NK-92 treated with Interleukin-12 subunit alpha and Interleukin-12 subunit beta, amount 100 ng/mL, for 24 hours (cell line): Measurements from ENCODE around the gene SLC8A2.
"Not testable (repeated sequence)": the region's sequence is repeated elsewhere in the genome, so short reads cannot be mapped to it uniquely, and the experiment has no call there.

Experiments used
- DNase-seq: peaks from one replicate; lab custom pipeline; 2025; lab: John Stamatoyannopoulos, UW

SLC8A2 gene

DNA sequence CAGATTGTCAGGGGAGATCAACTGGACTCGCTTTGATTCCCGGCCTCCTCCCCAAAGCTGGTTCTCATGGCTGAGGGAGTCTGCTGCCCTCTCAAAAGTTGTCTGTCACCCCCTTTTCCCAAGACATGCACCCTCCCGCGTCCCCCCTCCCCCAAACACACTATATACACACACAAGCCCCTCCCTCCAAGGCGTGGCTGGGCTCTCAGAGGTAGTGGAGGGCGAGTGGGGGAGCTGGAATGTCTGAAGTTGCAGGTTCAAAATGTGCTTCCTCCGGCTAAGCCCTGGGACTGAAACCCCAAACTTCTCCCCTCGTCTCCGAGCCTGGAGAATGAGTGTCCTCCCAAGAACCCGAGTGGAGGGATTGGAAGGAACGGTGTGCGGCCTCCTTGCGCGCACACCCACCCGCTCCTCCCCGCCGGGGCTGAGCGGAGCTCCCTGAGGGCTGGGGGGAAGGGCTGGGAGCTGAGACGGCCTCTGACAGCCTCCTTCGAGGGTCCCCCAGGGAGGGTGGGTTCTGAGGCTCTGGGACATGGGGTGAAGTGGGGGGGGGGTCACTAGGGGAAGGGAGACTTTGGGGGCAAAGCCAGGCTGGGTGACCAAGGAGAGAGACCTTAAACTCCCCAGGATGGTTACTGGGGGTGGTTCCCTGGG lies 42.4 kb downstream of the SLC8A2 start:
- no peak for DNase-seq

DNA sequence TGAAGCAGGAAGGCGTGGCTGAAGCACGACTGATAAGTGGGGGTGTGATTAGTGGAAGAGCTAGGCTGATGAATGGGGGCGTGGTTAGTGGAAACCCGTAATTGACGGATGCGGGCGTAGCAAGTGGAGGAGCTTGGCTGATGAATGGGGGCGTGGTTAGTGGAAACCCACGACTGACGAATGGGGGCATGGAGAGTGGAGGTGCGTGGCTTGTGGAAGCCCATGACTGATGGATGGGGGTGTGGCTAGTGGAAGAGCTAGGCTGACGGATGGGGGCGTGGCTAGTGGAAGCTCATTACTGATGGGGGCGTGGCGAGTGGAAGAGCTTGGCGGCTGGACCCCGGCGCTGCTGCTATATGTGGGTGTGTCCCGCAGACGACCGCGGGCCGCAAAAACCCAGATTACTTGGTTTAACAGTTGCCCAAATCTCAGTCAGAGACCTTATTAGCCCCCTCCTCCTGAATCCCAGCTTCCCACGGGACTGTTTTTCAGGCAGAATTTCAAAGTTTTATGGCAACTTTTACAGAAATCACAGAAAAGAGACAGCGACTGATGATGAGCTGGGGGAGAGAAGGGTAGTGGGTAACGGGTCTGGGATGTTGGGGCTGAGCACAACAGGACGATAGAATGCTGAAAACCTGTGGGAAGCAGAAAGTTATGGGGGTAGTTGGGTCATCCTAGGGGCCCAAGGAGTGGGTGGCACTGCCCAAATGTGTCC lies 43.4 kb downstream of the SLC8A2 start:
- DNase-seq: peak; percentile 64

DNA sequence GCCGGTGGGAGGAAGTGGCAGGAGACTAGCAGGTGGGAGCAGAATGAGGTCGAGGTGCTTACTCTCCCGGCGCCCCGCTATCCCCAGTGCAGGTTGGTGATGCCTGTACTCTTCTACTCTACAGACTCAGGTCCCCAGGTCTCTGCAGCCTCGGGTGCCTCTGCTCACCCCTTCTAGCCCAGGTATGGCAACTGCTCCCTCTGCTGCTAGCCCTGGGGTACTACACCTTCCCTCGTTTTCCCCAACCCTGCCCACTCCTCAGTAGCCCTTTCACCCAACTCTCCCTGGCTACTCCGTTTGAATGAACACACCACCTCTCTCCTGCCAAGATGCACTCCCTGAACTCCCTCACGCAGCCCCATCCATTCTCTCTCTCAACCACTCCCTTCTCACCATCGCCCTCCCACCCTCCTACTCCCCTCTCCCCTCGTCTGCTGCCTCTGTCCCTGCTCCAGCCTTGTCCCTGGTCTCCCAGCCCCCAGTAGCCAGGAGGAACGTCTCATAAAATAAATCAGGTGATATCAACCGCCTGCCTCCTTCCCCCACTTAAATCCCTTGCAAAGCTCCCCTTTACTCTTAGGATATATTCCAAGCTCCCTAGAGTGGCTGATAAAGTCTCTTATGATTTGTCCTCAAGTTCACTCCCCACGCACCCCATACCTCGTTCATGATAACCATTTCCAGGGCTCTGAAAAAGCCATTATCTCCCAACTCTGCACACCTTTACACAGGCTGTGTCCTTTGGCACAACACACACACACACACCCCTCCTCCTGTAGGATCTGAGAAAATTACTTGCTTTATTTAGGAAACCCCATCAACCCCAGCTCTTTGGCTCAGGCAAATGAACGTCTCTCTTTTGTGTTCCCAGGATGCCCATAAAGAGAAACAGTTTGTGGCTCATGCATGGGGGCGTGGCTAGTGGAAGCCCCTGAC lies 44.2 kb downstream of the SLC8A2 start:
- DNase-seq: no peak

DNA sequence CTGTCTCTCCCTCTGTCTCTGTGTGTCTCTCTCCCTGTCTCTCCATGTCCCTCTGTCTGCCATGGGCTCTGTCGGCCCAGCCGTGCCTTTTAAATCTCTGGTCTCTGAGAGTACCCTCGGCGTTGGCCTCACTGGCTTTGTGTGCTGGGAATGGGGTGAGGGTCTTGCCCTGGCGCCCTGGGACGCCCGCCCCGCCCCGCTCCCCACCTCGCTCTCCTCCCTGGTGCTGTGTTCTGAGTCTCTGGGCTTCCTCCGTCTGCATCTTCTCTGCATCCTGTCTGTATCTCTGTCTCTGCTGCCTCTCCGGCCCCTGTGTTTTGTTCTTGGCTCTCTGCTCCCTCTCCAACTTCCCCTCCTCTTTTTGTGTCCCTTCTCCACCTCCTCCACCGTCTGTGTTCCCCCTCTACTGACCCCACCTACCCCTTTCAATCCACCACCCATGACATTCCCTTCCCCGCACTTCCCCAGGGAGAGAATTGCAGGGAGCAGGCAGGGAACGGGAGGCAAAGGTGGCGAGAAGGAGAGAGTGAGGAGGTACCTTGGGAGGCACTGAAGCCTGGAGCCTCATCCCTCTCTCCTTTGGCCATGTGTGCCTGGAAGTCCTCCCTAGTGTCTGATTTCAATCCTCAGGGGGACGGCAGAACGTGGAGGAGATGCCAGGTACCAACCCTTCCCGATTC lies 48.4 kb downstream of the SLC8A2 start:
- no peak for DNase-seq

DNA sequence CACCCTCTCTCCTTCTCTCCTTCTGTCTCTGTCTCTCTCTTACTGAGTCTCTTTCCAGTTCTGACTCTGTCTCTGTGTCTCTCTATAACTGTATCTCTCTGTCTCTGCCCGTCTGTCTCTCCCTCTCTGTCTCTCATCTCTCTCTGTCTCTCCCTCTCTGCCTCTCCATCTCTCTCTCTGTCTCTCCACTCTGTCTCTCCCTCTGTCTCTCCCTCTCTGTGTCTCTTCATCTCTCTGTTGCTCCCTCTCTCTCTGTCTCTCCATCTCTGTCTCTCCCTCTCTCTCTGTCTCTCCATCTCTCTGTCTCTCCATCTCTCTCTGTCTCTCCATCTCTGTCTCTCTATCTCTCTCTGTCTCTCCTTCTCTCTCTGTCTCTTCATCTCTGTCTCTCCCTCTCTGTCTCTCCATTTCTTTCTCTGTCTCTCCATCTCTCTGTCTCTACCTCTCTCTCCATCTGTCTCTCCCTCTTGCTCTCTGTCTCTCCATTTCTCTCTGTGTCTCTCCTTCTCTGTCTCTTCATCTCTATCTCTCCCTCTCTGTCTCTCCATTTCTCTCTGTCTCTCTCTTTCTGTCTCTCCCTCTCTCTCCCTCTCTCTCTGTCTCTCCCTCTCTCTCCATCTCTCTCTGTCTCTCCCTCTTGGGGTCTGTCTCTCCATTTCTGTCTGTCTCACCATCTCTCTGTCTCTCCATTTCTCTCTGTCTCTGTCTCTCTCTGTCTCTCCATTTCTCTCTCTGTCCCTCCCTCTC lies 49.1 kb downstream of the SLC8A2 start:
- no peak for DNase-seq

DNA sequence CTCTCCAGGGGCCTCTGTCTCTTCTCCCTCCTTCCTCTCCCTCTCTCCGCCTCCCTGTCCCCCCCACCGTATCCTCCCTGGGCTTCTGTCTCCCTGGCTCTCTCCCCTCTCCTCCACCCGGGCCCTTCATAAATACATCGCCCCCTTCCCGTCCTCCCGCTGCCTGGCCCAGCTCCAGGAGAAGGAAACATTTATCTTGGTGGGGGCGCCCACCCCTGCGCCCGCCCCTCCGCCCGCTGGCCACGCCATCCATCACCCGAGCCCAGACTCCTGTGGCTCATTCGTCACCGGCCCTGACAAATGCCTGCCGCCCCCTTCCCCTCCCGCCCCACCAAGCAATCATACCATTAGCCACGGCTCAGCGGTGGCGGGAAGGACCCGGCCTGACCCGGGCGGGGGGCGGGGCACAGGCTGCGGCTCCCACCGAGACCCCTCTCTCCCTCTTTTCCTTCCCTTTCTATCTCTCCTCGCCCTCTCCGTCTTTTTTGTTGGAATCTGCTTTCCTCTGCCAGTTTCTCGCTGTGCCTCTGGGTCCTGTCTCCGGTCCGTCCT lies 49.8 kb downstream of the SLC8A2 start:
- no peak for DNase-seq

DNA sequence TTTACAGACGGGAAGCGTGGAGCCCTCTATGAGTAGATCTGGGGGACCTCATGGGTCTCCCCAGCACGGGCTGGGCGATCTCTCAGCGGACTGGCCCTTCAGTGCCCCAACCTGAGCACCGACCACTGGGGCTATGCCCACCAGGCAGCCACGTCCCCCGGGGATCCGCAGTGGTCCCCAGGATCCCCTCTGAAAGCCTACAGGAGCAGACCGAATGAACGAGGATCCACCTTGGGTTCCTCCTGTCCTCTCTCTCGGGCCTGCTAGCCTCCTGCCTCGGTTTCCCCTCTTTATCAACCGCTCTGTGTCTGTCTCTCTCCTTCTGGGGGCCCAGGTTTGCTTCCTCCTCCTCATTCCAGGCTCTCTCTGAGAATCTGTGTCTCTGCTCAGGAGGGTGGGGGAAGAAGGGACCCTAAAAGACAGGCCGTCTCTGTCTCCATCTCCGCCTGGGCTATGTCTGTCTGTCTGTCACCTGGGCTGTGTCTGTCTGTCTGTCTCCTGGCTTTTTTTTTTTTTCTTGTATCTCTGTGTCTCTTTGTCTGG lies 50.4 kb downstream of the SLC8A2 start:
- DNase-seq: no peak

DNA sequence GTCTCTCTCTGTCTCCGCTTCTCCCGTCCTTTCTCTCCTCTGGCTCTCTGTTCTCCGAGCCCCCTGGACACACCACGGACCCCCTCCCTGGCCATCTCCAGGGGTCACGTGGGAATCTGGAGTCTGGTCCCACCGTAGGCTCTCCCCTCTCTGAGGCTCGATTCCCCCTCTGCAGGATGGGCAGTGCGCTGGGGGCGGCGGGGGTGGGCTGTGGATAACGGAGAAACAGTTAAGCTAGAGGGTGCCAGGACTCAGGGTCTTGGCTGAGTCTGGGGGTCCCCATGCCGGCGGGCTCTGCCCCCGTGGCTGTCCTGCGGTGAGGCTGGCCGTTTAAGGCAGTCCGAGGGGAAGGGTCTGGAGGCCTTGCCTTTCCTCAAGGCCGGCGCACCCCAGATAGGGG lies 51.9 kb downstream of the SLC8A2 start:
- no peak for DNase-seq

DNA sequence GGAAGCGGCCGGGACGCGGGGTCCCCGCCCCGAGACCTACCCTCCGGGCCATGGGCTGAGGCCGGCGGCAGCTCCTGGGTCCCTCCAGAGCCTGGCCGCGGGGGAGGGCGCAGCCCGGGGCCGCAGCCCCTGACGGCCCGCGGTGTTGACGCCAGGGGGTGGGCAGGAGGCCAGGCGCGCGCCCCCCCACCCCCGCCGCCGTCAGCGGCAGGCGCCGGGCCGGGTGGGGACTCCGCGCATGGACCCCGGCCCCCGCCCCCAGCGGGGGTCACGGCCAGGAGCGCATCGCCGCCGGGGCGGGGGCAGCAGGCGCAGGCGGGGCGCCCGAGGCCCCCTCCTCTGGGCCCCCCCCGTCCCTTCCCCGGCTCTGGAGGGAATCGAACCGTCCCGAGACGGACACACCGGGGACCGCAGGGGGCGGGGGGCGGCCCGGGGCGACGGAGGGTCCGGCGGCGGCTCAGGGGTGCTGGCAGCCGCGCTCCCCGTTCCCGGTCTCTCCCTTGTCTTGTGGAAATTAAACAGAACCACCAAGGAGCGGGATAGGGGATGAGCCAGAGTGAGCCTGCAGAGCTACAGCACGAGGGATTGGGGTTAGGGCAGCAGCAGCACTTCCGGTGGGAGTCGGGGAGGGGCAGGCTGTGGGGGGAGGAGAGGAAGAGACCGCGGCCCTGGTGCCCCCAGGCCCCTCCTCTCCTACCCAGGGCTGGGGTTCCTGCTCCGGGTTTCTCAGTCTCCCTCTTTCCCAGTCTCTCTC lies 52.5 kb downstream of the SLC8A2 start, which contains the start of gene MEIS3:
MEIS3 (minus strand) TSS at position 498 of the 754 bp plus-strand sequence; CDS start at position 52, 446 bp downstream.
- DNase-seq: no peak

DNA sequence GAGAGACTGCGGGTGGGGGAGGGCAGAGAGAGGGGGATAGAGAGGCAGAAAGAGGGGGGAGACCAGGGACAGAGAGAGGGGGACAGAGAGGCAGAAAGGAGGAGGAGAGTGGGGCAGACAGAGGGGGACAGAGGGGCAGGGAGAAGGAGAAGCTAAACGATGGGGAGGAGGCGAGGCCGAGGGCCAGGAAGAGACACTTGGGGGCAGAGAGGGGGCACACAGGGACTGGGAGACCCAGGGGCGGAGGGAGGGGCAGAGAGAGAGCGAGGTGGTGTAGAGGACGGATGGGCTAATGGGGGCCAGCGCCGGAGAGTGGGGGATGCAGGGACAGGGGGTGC lies 53.0 kb downstream of the SLC8A2 start:
- DNase-seq: no peak

DNA sequence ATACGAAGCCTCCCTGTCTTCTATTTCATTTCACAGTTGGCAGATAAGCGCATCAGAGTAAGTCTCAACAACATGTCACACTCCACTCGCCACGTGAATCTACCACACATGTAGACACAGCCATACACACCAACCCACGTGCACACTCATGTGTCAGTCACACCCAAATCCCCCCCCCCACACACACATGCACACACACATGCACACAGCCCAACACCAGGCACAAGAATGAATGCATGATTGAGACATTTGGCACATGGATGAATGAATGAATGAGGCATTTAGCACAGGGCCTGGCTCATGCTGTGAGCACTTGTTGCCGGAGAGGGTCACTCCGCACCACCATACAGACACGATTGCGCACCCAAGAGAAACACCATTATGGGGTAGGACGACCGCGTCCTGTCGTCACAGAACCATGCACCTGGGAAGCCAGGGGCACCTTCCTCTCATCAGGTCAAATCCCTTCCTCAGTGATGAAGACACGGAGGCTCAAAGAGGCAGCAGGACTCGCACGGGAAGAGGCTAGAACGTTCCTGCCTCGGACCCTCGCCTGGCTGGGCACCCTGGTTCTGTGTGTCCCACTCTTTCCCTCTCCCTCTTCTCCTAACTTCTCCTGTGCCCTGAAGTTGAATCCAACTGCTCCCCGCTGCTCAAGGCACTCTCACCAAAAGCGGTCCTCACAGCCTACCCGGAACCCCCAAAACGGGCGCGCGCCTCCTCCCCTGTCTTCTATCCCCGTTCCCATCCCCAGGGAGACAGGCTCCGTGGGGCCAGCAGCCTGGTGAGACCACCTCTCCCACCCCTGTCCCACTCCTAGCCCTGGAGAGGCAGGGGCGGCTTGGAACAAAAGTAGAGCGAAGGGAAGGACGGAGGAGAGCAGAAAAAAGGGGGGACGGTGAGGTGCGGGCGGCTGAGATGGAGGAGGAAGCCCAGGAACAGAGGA lies 53.7 kb downstream of the SLC8A2 start:
- DNase-seq: no peak

DNA sequence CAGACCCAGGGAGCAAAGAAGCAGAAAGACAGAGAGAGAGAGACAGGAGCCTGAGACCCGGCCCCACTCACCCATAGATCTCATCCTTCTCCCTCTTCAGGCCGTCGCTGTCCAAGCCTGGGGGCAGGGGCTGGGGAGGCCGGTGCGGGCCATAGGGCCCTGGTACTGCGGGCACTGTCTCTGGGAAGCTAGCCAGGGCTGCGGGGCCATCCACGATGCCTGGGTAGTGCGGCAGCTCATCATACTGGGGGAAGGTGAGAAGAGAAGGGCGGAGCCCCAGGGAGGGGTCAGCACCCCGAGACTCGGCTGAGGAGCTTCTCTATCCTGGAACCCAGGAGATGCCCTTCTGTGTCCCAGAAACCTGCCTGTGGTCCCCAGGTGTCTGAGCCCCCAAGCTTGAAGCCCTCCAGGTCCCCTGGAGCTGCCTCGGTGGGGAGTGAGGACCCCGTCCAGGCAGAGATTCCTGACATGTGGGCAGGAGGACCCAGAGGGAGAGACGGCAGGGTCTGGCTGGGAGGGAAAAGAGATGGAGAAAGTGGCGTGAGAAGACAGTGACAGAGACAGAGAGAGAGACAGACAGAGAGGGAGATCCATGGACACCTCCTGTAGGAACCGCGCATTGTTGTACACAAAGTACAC lies 54.5 kb downstream of the SLC8A2 start:
- no peak for DNase-seq

DNA sequence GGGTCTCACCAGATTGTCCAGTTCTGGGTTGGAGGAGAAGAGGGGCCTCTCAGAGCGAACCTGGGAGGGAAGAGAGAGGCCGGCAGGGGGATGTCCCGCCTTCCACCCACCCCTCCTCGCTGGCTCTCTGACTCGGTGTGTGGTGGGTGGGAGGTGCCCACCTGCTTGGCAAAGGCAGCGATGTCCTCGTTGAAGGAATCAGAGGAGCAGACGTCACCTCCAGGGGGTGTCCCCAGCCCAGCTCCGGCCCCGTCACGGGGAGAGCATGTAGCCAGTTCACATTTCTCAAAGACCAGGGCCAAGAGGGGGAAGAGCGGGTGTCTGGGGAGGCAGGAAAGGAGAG lies 55.1 kb downstream of the SLC8A2 start:
- no peak for DNase-seq

DNA sequence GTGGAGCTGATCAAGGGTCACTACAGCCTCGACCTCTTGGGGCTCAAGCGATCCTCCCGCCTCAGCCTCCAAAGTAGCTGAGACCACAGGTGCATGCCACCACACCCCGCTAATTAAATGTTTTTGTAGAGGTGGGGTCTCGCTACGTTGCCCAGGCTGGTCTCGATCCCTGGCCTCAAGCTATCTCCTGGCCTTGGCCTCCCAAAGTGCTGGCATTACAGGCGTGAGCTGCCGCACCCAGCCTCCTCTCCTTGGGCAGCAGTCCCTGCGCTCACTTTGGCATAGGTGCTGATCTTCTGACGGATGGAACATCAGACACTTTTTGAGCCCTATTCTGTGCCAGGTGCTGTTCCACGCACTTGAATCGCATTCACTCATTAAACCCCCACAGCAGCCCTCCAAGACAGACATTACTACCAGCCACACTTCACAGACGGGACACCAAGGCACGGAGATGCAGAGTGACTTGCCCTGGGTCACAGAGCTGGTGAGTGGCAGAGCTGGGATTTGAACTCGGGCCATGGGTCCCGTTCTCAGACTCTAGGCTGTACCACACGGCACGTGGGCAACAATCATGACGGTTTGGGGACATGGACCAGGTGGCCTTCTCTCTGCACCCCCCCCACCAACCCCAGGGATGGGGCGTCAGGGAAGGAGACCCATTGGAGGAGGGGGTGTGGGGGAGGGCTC lies 55.6 kb downstream of the SLC8A2 start:
- DNase-seq: no peak

DNA sequence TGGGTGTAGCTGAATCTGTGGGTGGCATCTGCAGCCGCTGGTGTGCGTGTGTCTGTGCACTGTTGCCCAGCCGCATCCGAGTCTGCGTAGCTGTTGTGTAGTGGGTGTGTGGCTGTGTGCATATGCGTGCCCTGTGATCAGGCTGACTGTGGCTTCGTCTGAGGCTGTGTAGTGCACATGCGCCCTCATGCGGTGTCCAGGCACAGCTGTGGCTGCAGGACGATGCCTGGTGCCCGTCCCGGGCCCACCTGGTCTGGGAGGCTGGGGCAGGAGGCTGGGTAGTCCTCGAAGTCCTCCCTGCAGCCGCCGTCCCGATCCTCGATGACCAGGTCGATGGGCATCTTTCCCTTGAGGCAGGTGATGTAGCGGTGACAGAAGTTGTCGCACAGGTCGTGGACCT lies 57.2 kb downstream of the SLC8A2 start:
- DNase-seq: no peak

DNA sequence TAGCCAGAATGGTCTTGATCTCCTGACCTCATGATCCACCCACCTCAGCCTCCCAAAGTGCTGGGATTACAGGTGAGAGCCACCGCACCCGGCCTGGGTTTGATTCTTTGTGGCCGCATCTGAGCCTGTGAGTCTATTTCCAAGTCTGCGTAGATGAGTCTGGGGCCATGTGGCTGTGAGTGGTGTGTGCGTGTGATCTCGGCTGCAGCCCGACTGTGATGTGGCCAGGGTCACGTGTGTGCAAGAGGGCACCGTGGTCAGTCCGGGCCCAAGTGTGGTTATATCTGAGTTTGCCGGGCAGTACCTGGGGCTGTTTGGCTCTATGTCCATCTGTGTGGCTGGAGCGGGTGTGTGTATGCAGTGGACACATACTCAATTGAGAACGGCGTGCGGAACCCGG lies 57.8 kb downstream of the SLC8A2 start:
- no peak for DNase-seq

DNA sequence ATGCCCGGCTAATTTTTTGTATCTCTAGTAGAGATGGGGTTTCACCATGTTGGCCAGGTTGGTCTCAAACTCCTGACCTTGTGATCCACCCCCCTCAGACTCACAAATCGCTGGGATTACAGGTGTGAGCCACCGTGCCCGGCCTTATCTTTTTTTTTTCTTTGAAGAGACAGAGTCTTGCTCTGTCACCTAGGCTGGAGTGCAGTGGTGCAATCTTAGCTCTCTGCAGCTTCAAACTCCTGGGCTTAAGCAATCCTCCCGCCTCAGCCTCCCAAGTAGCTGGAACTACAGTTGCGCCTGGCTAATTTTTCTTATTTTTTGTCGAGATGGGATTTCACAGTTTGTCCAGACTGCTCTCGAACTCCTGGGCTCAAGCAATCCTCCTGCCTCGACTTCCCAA lies 60.0 kb downstream of the SLC8A2 start:
- not testable (repeated sequence) for DNase-seq

DNA sequence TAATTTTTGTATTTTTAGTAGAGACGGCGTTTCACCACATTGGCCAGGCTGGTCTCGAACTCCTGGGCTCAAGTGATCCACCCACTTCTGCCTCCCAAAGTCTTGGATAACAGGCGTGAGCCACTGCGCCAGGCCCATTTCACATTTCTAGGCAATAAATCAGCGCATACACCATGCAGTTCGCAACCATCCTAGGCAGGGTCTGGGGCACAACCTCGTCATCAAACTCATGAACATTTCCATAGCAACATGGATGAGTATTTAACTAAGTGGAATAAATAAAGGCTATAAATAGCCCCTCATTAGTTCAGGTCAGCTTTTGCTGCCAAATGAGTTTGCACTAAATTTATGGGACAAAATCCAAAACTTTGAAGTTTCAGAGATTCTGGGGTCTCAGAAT lies 60.6 kb downstream of the SLC8A2 start:
- DNase-seq: no peak
